ENCODE data around the gene ACADSB.

DNA sequence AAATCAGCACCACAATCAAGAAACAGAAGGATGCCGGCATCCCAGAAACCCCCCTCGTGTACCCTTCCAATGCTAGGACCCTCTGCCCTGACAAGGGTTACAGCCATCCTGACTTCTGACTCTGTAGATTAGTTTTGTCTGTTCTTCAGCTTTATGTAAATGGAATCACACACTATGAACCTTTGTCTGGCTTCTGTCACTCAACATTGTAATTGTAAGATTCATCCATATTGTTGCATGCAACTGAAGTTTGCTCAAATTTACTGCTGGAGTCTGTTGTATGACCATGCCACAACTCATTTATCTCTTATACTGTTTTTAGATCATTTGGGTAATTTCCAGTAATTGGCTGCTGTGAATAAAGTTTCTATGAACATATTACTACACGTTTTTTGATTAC lies 8.7 kb upstream of the ACADSB start:
- TF ChIP-seq EZH2 (IDR thresholded peaks at IDR 0.05; ENCODE audit: low read depth) = no peak
- TF ChIP-seq, protein P1, sequence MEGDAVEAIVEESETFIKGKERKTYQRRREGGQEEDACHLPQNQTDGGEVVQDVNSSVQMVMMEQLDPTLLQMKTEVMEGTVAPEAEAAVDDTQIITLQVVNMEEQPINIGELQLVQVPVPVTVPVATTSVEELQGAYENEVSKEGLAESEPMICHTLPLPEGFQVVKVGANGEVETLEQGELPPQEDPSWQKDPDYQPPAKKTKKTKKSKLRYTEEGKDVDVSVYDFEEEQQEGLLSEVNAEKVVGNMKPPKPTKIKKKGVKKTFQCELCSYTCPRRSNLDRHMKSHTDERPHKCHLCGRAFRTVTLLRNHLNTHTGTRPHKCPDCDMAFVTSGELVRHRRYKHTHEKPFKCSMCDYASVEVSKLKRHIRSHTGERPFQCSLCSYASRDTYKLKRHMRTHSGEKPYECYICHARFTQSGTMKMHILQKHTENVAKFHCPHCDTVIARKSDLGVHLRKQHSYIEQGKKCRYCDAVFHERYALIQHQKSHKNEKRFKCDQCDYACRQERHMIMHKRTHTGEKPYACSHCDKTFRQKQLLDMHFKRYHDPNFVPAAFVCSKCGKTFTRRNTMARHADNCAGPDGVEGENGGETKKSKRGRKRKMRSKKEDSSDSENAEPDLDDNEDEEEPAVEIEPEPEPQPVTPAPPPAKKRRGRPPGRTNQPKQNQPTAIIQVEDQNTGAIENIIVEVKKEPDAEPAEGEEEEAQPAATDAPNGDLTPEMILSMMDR (conservative IDR thresholded peaks at IDR 0.05) = no peak
